Sigmoid colon (tissue), 7 donors: ENCODE measurements around the gene PDZD7. TPM values are rescaled to one million over a fixed set of nuclear protein-coding genes. Genes with fewer than 3 reads are reported as not detected.

ENCODE experiments used
- DNase-seq: peaks from one replicate; pipeline ENCODE4 v3.0.0-alpha.2; 2019
- H3K27ac ChIP-seq, 4 donors: fragments of 200-600 bp; sonication (generic); one replicate each; pipeline ENCODE4 v1.5.1; 2016 to 2019; ENCODE audit warnings: mild to moderate bottlenecking in 1 of 4
- H3K27me3 ChIP-seq, 3 donors: fragments of 200-600 bp; sonication (generic); one replicate each; pipeline ENCODE4 v1.5.1; 2019; ENCODE audit warnings: mild to moderate bottlenecking in 1 of 3
- H3K36me3 ChIP-seq, 4 donors: fragments of 200-600 bp; sonication (generic); one replicate each; pipeline ENCODE4 v1.5.1; 2016 to 2019
- H3K4me1 ChIP-seq, 4 donors: fragments of 200-600 bp; sonication (generic); one replicate each; pipeline ENCODE4 v1.5.1; 2017 to 2019
- H3K4me3 ChIP-seq, 4 donors: fragments of 200-600 bp; sonication (generic); one replicate each; pipeline ENCODE4 v1.5.1; 2017 to 2019; ENCODE audit warnings: mild to moderate bottlenecking in 2 of 4, moderate library complexity in 1 of 4
- H3K9me3 ChIP-seq, 4 donors: fragments of 200-600 bp in 3 of 4; sonication (generic) in 3 of 4; one replicate each; pipeline versions ENCODE4 v1.5.1 to v1.6.1; 2013 to 2019
- CTCF ChIP-seq, 4 experiments: fragments of 450-650 bp in 3 of 4; fragments of 200-600 bp in 1 of 4; IDR thresholded peaks; one replicate each; pipeline ENCODE4 v1.5.1; 2016 to 2019; ENCODE audit warnings: antibody characterized with exemption in 4 of 4, mild to moderate bottlenecking in 3 of 4, moderate library complexity in 2 of 4
- EP300 ChIP-seq, 4 donors: sonication (generic); formaldehyde crosslinking; IDR thresholded peaks; one replicate each; pipeline ENCODE4 v1.6.1; 2017; ENCODE audit warnings: antibody characterized with exemption in 4 of 4
- POLR2A ChIP-seq, 2 donors: fragments of 450-650 bp; IDR thresholded peaks; one replicate each; pipeline ENCODE4 v1.6.1; 2016; ENCODE audit warnings: antibody characterized with exemption in 2 of 2, mild to moderate bottlenecking in 2 of 2, moderate library complexity in 2 of 2
- POLR2AphosphoS5 ChIP-seq, 4 donors: sonication (generic); formaldehyde crosslinking; IDR thresholded peaks; one replicate each; pipeline ENCODE4 v1.6.1; 2017; ENCODE audit warnings: antibody characterized with exemption in 4 of 4
- WGBS, 2 donors: extraction: QIAGEN DNeasy Blood & Tissue Kit; methylation state at CpG; one replicate each; pipeline ENCODE4 v1.1.7; 2013; 5-methylcytosine and 5-hydroxymethylcytosine counted together
- intact Hi-C: fragments of 100-400 bp; cut with DNase I; formaldehyde crosslinking; loops from one replicate; pipeline ENCODE4 v1.15.1; 2023
- polyA plus RNA-seq, 3 donors: library from polyadenylated mRNA; stranded (reverse); fragments of 200-250 nt; gene quantifications; one replicate each; pipeline ENCODE4 v1.2.3, GENCODE V29; 2013
- total RNA-seq, 4 donors: library from RNA; depleted of rRNA; stranded (reverse); fragments of >200 nt; gene quantifications; one replicate each; pipeline ENCODE4 v1.1.0, GENCODE V29; 2016
- donor health status: healthy with polysubstance abuse.
- donor health status: Bipolar disorder and iron deficiency.
- donor health status: healthy.

PDZD7 gene
- total and polyA plus RNA-seq, 7 donors: 0.16 to 2.4 (median 0.90) TPM; not detected in 1

GRCh38 chr10:101063050-101063525 lies 32.2 kb upstream of the PDZD7 start:
- no peaks in the 10 kb centered on the region for H3K36me3 ChIP-seq
- peaks cover 0 to 61% (median 53%) of the 10 kb centered on the region in 4 donors for H3K4me1 ChIP-seq
- H3K9me3 ChIP-seq: no peaks in the 10 kb centered on the region
- WGBS, 2 donors: 13 to 14% methylated on average over 19 of the region's 19 CpGs
- H3K27ac ChIP-seq: peak overlapping the region in 2 of 4 donors; percentile 2 to 93
- peak overlapping the region in 3 of 4 donors; percentile 77 to 83 (median 80) for H3K4me3 ChIP-seq
- DNase-seq: no peak
- TF ChIP-seq EP300 (IDR thresholded peaks at IDR 0.05): no peak
- no peak for TF ChIP-seq POLR2A (IDR thresholded peaks at IDR 0.05)
- no peak for TF ChIP-seq CTCF (IDR thresholded peaks at IDR 0.05)
- no peak for TF ChIP-seq POLR2AphosphoS5 (IDR thresholded peaks at IDR 0.05)
- intact Hi-C loops: no loop called here
- peaks cover 17 to 57% (median 50%) of the 10 kb centered on the region in 3 donors for H3K27me3 ChIP-seq

DNA sequence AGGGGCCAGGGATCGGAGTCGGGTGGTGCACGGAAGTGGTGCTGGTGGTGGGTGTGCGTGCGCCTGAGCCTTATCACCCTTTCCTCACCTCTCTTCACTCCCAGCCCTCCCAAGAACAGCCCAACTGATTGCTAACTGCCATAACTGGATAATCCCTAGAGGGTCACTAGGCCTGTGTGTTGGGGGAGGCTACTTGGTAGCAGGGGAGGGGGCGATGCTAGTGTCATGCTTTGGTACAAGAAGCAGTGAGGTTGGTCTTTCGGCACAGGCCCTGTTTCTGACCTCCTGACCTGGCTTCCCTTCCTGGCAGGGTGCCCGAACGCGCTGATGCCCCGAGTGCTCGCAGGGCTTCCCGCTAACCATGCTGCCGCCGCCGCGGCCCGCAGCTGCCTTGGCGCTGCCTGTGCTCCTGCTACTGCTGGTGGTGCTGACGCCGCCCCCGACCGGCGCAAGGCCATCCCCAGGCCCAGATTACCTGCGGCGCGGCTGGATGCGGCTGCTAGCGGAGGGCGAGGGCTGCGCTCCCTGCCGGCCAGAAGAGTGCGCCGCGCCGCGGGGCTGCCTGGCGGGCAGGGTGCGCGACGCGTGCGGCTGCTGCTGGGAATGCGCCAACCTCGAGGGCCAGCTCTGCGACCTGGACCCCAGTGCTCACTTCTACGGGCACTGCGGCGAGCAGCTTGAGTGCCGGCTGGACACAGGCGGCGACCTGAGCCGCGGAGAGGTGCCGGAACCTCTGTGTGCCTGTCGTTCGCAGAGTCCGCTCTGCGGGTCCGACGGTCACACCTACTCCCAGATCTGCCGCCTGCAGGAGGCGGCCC lies 31.5 kb upstream of the PDZD7 start:
- no peaks in the 10 kb centered on the region for H3K9me3 ChIP-seq
- peak overlapping the region in 3 of 4 donors; percentile 77 to 83 (median 80) for H3K4me3 ChIP-seq
- H3K4me1 ChIP-seq: peaks cover 0 to 57% (median 49%) of the 10 kb centered on the region in 4 donors
- no peak for TF ChIP-seq POLR2AphosphoS5 (IDR thresholded peaks at IDR 0.05)
- peak in 2 of 4 experiments; percentile 23 to 48 for TF ChIP-seq CTCF (IDR thresholded peaks at IDR 0.05)
- peak; percentile 71 for DNase-seq
- intact Hi-C loops: no loop called here
- WGBS, 2 donors: 8 to 9% methylated on average over 63 of the region's 63 CpGs
- peaks cover 17 to 53% (median 47%) of the 10 kb centered on the region in 3 donors for H3K27me3 ChIP-seq
- H3K27ac ChIP-seq: peak overlapping the region; percentile 93 to 98 (median 94)
- no peaks in the 10 kb centered on the region for H3K36me3 ChIP-seq

GRCh38 chr10:101061624-101062231 lies 30.8 kb upstream of the PDZD7 start, which contains the start of gene KAZALD1:
Gene KAZALD1, plus strand, starts transcription at chr10:101061989. Its CDS starts 604 bp downstream, at chr10:101062593.
- H3K27me3 ChIP-seq: peaks cover 16 to 46% (median 43%) of the 10 kb centered on the region in 3 donors
- H3K27ac ChIP-seq: peak within 1 kb of the TSS; percentile 93 to 98 (median 94)
- 41 to 53% methylated on average over 31 of the region's 31 CpGs for whole genome bisulfite sequencing, 2 donors
- H3K36me3 ChIP-seq: no peaks in the 10 kb centered on the region
- peak; percentile 81 for DNase-seq
- H3K4me1 ChIP-seq: peaks cover 0 to 50% (median 42%) of the 10 kb centered on the region in 4 donors
- intact Hi-C loops: loop anchor here (2.0 kb wide), 1 partner anchor 19 kb away; no protein-coding TSS in a partner anchor
- H3K4me3 ChIP-seq: peak within 1 kb of the TSS; percentile 77 to 83 (median 79)
- TF ChIP-seq POLR2A (IDR thresholded peaks at IDR 0.05) (no peak), CTCF (IDR thresholded peaks at IDR 0.05) (no peak), POLR2AphosphoS5 (IDR thresholded peaks at IDR 0.05) (no peak), EP300 (IDR thresholded peaks at IDR 0.05) (no peak)
- no peaks in the 10 kb centered on the region for H3K9me3 ChIP-seq

DNA sequence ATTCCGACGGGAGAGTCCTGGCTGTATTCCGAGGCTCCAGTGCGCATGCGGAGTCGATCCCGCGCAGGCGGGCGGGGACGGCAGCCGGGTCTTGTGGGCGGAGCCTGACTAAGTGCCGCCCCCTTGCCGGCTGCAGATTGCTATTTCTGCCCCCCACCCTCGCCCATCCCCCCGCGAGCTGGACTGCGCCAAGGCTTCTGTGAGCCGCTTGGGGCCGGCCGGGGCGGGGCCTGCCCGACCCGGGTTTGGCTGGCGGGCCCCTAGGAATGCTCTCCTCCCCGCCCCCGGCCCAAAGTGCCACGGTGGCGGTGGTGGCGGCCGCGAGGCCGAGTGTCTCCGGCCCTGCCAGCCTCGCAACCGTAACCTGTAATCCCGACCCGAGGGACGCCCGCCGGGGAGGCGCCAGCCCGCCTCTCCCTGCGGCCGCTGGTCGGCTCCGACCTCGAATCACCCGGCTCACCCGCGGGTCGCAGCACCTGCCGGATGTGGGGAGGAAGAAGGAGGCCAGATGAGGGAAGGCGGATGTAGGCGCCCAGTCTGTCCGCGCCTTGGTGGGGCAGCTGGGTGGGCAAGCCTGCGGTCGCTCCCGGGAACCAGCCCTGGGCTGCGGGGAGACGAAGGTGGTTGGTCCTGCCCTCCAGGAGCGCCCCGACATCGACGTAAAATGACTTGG lies 30.2 kb upstream of the PDZD7 start:
- Histone ChIP-seq H3K27me3 (peaks cover 10 to 39% (median 37%) of the 10 kb centered on the region in 3 donors), H3K9me3 (no peaks in the 10 kb centered on the region), H3K27ac (peak overlapping the region; percentile 93 to 98 (median 94)), H3K36me3 (no peaks in the 10 kb centered on the region), H3K4me1 (peaks cover 0 to 43% (median 36%) of the 10 kb centered on the region in 4 donors), H3K4me3 (peak overlapping the region; percentile 77 to 83 (median 79))
- intact Hi-C loops: loop anchor here (2.0 kb wide), 1 partner anchor 18 kb away; no protein-coding TSS in a partner anchor
- TF ChIP-seq POLR2A (IDR thresholded peaks at IDR 0.05) (peak in 1 of 2 donors; percentile 36), POLR2AphosphoS5 (IDR thresholded peaks at IDR 0.05) (peak in 3 of 4 donors; percentile 41 to 60 (median 50)), CTCF (IDR thresholded peaks at IDR 0.05) (no peak), EP300 (IDR thresholded peaks at IDR 0.05) (peak in 1 of 4 donors; percentile 34)
- DNase-seq: peak; percentile 96
- WGBS, 2 donors: 1% methylated on average over 67 of the region's 67 CpGs
